ENCODE results near the gene KLHDC10.
"Not testable (repeated sequence)": the region's sequence is repeated elsewhere in the genome, so short reads cannot be mapped to it uniquely, and the experiment has no call there.

The KLHDC10 gene

GRCh38 chr7:130079846-130080394 is 9.6 kb downstream of the KLHDC10 start:
- no peak for DNase-seq (ENCODE audit: low read depth)

GRCh38 chr7:130083497-130083896 is 13.2 kb downstream of the KLHDC10 start:
- not testable (repeated sequence) for DNase-seq (ENCODE audit: low read depth)

GRCh38 chr7:130084037-130084875 is 13.9 kb downstream of the KLHDC10 start:
- no peak for DNase-seq (ENCODE audit: low read depth)

GRCh38 chr7:130085235-130085634 is 14.9 kb downstream of the KLHDC10 start:
- DNase-seq (ENCODE audit: low read depth): not testable (repeated sequence)

- no peak for DNase-seq (ENCODE audit: low read depth)
These were observed 16.6 kb downstream of the KLHDC10 start for GRCh38 chr7:130086938-130087337.

- no peak for DNase-seq (ENCODE audit: low read depth)
These were observed 17.0 kb downstream of the KLHDC10 start for GRCh38 chr7:130087364-130087763.

- no peak for DNase-seq (ENCODE audit: low read depth)
These were observed 20.6 kb downstream of the KLHDC10 start for GRCh38 chr7:130090745-130091532.

GRCh38 chr7:130091999-130092398 is 21.7 kb downstream of the KLHDC10 start:
- no peak for DNase-seq (ENCODE audit: low read depth)

GRCh38 chr7:130092598-130092997 is 22.3 kb downstream of the KLHDC10 start:
- DNase-seq (ENCODE audit: low read depth): no peak

- no peak for DNase-seq (ENCODE audit: low read depth)
These were observed 25.5 kb downstream of the KLHDC10 start for GRCh38 chr7:130095812-130096211.

GRCh38 chr7:130096243-130096827 is 26.0 kb downstream of the KLHDC10 start:
- no peak for DNase-seq (ENCODE audit: low read depth)

- no peak for DNase-seq (ENCODE audit: low read depth)
These were observed 29.0 kb downstream of the KLHDC10 start for GRCh38 chr7:130099331-130099730.

GRCh38 chr7:130102588-130102987 is 32.3 kb downstream of the KLHDC10 start:
- DNase-seq (ENCODE audit: low read depth): no peak

GRCh38 chr7:130107949-130108674 is 37.8 kb downstream of the KLHDC10 start:
- no peak for DNase-seq (ENCODE audit: low read depth)

- DNase-seq (ENCODE audit: low read depth): no peak
These were observed 38.5 kb downstream of the KLHDC10 start for GRCh38 chr7:130108809-130109208.

- no peak for DNase-seq (ENCODE audit: low read depth)
These were observed 41.8 kb downstream of the KLHDC10 start for GRCh38 chr7:130112093-130112492.

GRCh38 chr7:130112662-130113425 is 42.5 kb downstream of the KLHDC10 start:
- no peak for DNase-seq (ENCODE audit: low read depth)

- not testable (repeated sequence) for DNase-seq (ENCODE audit: low read depth)
These were observed 43.1 kb downstream of the KLHDC10 start for GRCh38 chr7:130113426-130113805.

- DNase-seq (ENCODE audit: low read depth): no peak
These were observed 43.6 kb downstream of the KLHDC10 start for GRCh38 chr7:130113887-130114286.

GRCh38 chr7:130114374-130114773 is 44.0 kb downstream of the KLHDC10 start:
- DNase-seq (ENCODE audit: low read depth): no peak

- no peak for DNase-seq (ENCODE audit: low read depth)
These were observed 44.4 kb downstream of the KLHDC10 start for GRCh38 chr7:130114776-130115175.
